CMK (cell line): ENCODE data around the gene PRSS56.
A peak's percentile ranks its signal among the peaks of the same experiment; 100 is the strongest.
"Not testable (repeated sequence)": the region's sequence is repeated elsewhere in the genome, so short reads cannot be mapped to it uniquely, and the experiment has no call there.

Source experiments
- DNase-seq: peaks from one replicate; pipeline ENCODE4 v3.0.0-alpha.2; 2010; ENCODE audit warnings: low read depth

The PRSS56 gene

GRCh38 chr2:232525791-232526371 lies 5.7 kb downstream of the PRSS56 start, which contains the start of gene CHRND:
Gene CHRND, plus strand, starts transcription at chr2:232526160. Its CDS starts 56 bp downstream, at chr2:232526216.
- no peak for DNase-seq

GRCh38 chr2:232526372-232526941 lies 6.3 kb downstream of the PRSS56 start:
- DNase-seq = no peak

GRCh38 chr2:232527905-232528470 lies 7.8 kb downstream of the PRSS56 start:
- DNase-seq = no peak

GRCh38 chr2:232528746-232529460 lies 8.7 kb downstream of the PRSS56 start:
- DNase-seq = peak; percentile 64

- no peak for DNase-seq
Observed at GRCh38 chr2:232529806-232530547, 9.8 kb downstream of the PRSS56 start.

GRCh38 chr2:232530626-232531260 lies 10.6 kb downstream of the PRSS56 start:
- no peak for DNase-seq

- no peak for DNase-seq
Observed at GRCh38 chr2:232532419-232532818, 12.2 kb downstream of the PRSS56 start.

- DNase-seq = not testable (repeated sequence)
Observed at GRCh38 chr2:232532821-232533220, 12.6 kb downstream of the PRSS56 start.

- no peak for DNase-seq
Observed at GRCh38 chr2:232533944-232534710, 13.9 kb downstream of the PRSS56 start.

- no peak for DNase-seq
Observed at GRCh38 chr2:232534940-232535651, 14.9 kb downstream of the PRSS56 start.

- DNase-seq = no peak
Observed at GRCh38 chr2:232535761-232536530, 15.8 kb downstream of the PRSS56 start.

- DNase-seq = no peak
Observed at GRCh38 chr2:232537079-232537478, 16.9 kb downstream of the PRSS56 start.

GRCh38 chr2:232537499-232537898 lies 17.3 kb downstream of the PRSS56 start:
- DNase-seq = no peak

- DNase-seq = peak; percentile 84
Observed at GRCh38 chr2:232538671-232539070, 18.5 kb downstream of the PRSS56 start.

GRCh38 chr2:232539298-232540231 lies 19.4 kb downstream of the PRSS56 start, which contains the start of gene CHRNG:
Gene CHRNG, plus strand, starts transcription at chr2:232539692. Its CDS starts 56 bp downstream, at chr2:232539748.
- DNase-seq = no peak

GRCh38 chr2:232540441-232541041 lies 20.4 kb downstream of the PRSS56 start:
- no peak for DNase-seq

GRCh38 chr2:232541195-232541960 lies 21.2 kb downstream of the PRSS56 start:
- peak; percentile 75 for DNase-seq
